GM18907 (cell line): ENCODE data around the gene CRACDL.

Experiments
- ATAC-seq: cut with Tn5 transposase; IDR thresholded peaks from one replicate; pipeline ENCODE4 v1.9.1; 2021; ENCODE audit warnings: mild to moderate bottlenecking, moderate library complexity; ENCODE audit not compliant: unreplicated experiment

Gene CRACDL

DNA sequence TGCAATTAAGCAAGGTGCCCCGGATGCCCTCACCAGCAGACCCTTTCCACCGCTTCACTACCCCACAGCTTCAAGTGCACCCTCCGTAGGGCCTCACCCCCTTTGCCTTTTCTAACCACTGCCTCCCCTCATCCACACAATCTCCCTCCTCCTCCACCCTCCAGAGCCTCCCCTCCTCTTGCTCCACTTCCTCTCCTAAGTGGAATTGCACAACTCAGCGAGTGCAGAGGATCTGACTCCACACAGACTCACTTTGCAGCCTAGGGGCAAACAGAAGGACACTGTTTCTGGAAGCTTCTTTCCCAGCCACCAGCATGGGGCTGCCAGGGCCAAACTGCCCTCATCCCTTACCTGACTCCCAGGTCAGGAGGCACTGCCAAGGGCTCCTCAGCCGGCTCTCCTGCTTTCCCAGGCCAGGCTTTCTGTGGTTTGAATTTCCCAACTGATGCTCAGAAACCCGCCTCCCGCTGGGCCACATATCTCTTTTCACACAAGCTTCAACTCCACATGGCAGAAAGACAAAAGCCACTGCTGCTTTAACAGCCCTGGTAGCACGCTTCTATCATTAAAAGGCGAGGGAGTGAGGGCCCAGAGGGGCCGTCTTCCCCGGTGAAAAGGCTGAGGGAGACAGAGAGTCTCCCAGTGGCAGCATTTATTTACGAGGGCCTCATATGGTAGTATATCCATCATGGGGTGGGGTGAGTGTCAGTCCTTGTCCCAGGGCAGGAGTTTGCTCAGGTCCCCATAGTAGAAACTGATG, 130.4 kb downstream of the CRACDL start:
- ATAC-seq = no peak

DNA sequence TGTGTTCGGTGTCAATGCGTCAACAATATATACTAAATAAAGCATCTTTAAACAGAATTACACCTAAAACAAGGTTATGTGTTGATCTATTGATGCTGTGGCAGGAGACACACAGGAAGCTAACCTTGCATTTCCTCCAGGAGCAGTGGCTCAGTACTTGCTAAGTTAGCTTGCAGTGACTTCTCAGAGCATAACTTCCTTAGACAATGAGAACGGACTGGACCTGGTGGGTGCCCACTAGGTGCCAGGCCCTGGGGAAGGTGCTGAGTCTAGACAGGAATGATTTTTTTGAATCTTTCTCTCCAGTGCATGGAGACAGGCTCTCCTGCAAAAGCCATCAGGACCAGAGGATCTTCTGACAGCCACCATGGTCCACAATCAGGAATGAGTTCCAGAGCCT, 131.3 kb downstream of the CRACDL start:
- no peak for ATAC-seq

DNA sequence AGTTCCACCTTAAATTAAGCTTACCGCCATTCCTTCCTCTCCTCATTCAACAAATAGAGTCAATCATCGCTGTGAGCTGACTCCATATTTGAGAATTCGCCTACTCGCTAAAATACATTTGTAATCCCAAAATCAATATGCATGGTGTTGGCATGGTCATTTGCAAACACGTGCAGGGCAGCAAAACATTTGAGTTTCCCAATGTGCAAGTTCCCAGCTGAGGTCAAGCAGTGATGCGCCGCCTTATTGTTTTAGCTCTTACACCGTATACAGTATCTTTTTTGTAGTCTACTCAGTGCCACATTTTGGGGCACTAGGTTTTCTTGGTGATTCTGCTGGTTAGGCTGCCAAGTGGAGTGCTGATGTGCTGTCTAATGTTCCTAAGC, 131.8 kb downstream of the CRACDL start:
- ATAC-seq = no peak

DNA sequence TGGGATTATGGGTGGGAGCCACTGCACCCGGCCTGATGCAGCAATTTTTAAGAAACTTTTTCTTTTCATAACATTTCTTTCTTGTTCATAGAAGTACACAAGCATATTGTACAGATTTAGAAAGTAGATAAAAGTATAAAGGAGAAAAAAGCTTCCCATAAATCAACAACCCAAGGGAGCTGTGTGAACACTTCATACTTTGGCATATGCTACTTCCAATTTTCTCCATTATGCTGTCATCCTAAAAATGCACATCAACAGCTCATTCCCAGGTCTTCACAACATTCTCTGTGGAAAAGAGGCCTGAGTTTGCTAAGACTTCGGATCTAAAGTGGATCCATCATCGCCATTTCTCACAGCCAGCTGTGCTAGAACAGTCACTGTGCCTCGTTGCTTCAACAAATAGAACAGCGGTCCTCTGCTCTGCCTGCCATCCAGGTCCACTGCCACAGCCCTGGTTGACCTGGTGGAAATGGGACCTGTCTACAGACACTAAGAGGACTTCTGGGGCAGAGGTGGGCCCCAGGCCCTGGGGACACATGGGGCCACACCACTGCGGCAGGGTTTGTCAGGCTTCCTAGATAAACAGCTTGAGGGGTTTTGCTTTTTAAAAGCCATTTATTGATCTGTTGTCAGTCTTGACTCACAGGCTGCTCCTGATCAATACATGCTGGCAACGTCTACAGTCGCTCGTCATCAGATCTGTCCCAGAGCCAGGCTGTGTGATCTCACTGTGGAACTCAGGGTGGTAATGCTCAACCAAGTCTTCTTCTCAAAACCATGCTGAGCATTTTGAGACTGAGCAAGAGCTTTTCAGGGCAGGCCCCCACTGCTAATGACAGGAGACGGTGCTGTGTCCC, 132.4 kb downstream of the CRACDL start:
- ATAC-seq = no peak

DNA sequence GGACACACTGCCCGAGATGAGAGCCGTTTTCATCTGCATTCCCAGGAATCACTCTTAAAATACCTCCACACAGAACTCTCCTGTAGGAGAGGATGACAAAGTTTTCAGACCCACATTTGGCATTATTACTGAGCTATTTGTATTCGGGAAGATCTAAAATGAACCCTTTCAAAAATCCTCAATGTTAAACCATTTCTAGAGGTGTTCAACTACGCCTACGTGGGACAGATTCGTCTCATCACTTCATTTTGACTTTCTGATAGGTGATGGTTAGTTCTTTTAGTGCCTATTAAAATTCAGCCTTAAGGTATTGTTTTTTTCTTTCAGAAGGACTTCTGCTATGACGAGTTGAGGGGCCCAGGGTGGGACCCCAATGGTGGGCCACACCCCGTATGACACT, 133.7 kb downstream of the CRACDL start:
- no peak for ATAC-seq

DNA sequence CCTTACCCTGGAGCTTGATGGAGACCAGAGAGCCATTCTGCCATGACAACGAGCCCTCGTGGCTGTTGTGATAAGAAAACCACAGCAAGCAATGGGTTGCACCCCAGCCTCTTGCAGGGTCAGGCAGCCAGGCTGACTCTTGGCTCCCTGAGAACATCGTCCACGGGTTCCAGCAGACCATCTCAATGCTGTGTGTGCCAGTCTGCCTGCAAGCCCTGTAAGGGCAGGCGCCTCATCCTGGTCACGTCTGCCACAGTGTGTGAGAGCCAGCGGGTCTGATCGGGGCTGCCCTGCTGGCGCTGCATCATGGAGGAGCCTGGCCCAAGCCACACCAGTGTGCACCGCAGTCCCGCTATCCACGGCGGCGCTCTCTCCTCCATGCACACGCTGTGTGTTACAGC, 134.1 kb downstream of the CRACDL start:
- ATAC-seq = no peak

DNA sequence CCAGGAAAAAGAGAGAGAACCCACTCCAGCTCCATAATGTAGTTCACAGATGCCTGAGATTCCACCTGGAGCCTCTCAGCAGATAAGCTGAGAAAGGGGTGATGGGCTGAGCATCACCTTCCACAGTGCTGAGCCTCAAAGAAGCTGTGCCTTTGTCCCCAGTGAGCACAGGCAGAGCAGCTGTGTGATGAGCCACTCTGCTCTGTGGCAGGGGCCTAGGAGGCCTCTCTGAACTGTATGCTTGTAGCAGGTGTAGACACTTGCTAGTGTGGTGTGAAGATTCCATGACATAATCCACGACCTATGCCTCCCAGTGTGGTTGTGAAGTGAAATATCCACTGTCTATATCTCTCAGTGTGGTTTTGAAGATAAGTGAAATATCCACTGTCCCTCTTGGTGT, 134.7 kb downstream of the CRACDL start:
- ATAC-seq = no peak

DNA sequence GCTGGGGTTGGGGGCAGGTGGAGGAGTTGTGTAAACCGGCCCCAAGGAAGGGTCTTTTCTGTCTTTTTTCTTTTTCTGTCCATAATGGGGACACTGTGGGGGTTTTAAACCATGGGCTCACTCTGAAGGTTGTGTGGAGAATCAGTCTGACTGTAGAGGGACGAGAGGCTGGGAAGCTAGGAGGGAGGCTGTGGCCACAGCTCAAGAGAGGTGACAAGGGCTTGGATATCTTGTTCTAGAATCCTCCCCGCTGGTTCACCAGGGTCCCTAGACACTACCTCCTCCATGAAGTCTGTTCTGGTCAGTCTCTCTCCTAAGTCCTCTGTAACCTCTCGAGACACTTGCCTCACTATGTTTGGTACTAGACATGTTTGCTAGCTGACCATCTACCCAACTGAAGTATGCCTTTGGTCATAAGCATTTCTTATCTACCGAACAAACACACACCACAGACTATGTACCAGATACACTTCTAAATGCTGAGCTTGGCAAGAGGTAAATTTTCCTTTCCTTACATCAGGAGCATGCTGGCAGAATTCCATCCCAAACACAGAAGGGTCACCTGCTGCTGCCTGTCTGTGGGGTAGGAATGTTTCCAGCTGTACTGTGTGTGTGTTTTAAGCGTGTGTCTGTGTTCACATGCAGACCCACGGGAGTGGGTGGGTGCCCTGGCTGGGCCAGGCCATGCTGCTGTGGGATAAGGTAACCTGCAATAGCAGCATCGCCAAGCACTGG, 135.5 kb downstream of the CRACDL start:
- no peak for ATAC-seq

DNA sequence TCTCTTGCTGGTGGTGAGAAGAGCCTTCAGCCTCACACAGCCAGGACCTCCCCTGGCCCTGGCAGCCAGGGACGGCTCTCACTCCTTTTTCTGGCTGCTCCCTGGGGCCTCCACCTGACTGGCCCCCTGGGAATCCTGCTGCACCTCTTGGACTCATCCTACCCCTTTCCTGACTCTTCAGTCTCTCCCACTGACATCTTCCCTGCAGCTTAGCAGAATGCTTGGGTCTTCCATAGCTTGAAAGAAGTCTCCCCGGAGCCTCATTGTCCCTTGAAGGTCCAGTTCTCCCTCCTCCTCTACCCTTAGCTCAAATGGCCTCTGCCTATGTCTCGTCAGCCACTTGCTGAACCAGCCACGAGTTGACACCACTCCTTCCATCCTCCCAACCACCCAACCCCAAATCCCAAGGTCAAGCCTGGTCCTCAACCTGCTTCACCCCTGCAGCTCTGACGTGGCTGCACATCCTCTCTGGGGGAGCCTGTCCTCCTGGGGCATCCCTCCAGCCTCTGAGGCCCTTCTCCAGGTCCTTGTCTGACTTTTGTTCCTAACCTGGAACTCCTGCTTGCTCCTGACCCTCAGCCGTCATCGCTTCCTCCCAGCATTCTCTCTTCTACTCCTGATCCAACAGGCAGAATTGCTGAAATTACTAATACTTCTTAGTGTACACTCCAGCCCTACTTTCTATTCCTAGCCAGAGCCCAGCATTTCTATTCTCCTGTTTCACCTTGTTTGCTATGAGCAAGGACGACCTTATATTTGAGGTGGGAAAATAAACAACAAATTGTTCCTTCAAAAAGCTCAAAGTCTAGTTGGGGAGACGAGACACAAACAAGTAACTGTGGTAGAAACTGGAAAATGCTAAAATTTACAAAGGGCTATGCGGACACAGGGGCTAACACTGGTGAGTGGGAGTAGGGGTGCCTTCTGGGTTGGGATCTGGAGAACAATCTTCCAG, 136.4 kb downstream of the CRACDL start:
- no peak for ATAC-seq

DNA sequence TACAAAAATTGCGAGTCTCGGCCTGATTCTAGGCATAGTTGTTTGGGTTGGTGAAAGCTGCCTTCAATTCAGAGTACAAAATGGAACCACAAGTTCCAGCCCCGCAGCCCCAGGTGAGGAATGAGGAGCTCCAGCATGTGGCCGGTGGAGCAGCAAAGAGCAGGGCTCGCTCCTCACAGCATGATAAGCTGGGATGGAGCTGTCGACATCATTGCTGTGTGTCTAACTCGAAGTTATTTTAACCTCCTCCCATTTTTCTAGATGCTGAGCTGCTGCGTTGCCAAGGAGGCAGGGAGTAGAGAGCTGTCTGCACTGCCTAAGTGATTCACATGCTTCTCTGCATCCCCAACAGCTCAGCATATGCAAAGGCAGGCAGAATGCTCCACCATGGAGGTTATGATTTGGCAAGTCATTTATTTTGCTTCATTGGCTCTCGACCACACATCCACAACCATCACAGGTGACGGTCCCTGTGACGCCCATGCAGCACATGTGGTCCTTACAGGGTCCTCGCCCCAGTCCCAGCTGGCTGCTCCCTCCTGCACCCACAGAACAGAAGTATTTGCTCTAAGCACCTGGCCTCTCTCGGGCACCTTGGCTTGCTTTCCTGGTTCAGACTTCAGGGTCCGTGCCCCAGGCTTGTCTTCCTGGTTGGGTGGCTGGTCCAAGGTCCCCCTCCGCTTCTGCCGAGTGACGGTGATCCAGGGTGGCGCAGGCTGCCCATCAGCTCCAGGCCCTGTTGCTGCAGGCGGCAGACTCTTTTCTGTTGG, 139.1 kb downstream of the CRACDL start:
- no peak for ATAC-seq

DNA sequence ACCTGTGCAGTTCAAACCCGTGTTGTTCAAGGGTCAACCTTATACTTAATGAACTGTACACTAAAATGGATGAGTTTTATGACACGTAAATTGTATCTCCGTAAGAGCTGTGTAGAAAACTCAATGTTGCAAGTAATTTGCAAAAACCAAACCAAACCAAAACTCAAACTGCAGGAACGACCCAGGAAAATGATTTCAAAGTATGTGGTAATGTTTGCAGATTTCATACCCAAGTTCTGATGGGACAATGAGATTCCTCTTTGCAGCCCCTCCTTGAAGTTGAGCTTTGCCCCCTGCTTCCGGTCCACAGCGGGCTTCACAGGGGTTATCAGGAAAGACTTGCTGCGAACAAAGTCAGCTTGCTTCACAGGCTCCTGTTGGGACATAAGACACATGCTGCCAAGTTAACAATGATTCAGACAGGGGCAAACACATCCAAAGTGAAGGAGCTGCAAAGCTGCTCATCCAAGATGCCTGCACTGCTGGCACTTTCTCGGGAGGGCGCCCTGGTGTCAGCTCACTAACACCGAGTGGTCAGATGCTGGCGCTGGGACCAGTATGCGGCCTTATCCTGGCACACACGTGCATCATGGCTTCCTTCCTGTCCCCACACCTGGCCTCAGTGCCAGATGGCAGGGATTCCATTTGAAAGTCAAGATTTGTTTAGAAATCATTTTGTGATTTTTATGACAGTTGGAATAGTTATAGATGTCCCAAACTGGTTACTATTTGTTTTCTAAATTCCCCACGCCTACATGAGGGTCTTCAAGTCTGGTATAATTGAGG, 139.9 kb downstream of the CRACDL start:
- ATAC-seq = no peak

DNA sequence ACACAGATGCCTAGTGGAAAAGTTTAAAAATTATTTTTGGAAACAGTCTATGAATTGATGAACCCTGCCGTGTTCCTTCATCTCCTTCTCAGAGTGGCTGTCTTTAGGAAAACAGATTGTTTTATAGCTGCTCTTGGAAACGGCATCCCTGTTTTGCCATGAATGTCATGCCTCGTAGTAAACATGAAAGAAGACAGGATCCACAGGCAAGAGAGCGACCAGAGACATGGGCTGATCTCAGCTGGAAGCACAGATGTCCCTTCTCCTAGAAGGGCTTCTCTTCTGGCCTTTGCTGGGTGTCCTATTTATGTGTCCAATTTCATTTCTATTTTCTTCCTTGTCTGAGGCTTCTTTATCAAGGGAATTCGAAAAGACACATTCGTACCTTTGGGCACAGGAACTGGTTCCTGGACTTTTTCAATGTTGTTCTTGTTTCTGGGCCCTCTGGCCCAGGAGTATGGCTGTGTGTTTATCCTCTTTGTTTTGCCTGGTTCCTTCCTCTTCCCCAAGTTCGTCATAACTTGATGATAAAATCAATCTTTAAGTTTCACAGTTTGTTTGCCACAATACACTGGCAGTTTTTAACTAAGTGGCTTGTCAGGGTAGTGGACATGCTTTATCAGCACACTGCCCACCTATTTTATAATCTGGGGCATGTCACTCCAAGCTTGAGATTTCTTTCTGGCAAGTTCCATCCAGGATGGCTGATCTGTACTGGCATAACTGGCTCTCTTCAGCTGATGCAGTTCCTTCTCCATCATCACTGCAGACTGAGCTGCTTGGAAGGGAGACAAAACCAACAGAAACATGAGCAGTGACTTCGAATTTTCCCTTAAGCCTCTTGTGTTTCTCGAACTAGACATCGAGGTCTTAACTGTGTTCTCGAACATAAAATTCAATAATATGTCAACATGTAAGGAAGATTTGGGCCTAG, 141.9 kb downstream of the CRACDL start:
- ATAC-seq = no peak

DNA sequence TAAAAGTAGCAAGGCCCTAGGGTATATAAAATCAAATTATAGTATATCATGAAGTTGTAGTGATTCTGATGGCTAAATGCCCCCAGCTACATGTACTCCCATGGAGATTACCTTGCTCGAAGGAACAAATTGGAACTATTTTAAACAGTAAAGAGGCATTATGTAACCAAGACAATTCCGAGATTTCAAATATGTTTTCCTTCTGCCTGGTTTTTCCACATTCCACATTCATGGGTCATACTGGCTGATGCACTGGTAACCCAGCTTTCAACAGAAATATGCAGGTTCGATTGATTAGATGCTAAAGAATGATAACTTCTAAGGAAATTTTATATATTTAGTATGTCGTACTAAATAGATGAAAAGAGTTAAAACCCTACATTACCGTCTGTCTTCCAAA, 142.8 kb downstream of the CRACDL start:
- no peak for ATAC-seq

DNA sequence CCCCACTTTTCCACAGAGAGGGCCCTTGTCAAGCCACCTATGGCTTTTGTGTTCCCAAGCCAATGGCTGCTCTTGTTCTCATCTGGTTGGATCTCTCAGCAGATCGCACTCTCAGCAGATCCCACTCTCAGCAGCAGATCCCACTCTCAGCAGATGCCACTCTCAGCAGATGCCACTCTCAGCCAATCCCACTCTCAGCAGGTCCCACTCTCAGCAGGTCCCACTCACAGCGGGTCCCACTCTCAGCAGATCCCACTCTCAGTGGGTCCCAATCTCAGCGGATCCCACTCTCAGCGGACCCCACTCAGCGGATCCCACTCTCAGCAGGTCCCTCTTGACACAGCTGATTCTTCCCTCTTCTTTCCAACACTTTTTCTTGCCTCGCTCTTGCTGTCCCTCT, 145.8 kb downstream of the CRACDL start:
- no peak for ATAC-seq

DNA sequence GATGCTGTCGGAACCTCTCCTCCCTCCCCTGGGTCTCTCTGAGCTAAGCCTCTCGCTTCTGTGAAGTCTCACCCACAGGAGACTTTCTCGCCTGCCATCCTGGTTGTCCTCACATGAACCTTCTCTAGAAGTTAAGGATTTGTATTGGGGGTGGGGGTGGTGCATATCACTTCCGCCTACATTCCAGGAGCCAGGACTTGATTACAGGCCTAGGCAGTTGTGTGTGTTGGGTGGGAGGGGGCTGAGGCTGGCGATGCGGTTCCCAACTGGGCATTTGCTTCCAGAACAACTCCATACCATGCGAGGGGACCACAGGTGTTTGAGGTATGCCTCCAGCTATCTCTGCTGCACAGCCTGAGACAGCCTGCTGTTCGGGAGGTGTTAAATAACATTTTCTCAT, 148.3 kb downstream of the CRACDL start:
- ATAC-seq = no peak

DNA sequence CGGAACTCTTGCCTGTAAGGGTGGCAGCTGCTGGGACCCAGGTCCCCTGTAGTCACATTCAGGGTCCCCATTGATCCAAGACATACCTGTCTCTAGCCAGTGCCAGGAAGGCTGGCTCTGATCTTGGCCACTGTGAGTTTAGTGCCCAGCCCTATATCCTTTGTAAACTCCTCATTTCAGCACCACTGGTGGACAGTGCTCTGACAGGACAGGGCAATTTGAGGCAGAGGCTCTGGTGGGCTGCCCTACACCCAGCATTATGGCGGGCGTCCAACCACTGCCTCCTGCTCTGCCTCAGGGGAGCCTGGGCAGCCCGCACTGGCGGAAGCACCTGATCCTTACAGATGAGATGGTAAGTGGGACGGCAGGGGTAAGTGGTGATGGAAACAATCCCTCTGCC, 149.8 kb downstream of the CRACDL start:
- no peak for ATAC-seq

DNA sequence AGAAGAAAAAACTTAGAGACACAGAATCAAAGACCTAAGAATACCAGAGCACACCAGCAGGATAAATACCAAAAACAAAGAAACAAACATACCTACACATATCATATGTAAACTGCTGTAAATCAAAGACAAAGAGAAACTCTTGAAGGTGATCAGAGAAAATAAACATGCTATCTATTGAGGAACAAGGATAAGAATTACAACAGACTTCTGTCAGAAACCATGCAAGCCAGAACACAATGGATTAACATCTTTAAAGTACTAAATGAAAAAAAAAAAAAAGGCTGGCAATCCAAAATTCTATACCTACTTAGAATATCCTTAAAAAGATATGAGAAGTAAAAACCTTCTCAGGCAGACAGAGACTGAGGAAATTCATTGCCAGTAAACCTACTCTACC, 153.5 kb downstream of the CRACDL start:
- ATAC-seq = no peak

DNA sequence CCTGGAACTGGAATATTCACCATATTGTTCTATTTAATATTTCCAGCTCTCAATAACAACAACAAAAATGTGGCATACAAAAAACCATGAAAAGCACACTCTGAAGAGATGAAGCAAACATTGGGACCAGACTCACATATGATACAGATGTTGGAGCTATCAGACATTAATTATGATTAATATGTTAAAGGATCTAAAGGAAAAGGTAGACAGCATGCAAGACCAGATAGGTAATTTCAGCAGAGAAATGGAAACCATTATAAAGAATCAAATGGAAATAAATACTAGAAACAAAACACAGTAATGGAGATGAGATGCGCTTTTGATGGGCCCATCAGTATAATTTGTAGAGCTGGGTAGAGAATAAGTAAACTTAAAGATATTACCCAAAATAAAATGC, 154.2 kb downstream of the CRACDL start:
- no peak for ATAC-seq
